Gastrocnemius medialis (tissue), 4 donors: Measurements from ENCODE around the gene IL1RL1.

Source experiments
- CTCF ChIP-seq, 5 experiments: fragments of 450-650 bp in 3 of 5; fragments of 200-600 bp in 2 of 5; sonication (generic) in 2 of 5; IDR thresholded peaks in 4 of 5; conservative IDR thresholded peaks in 1 of 5; 1 replicate in 4 of 5; 2 replicates in 1 of 5; pipeline ENCODE4 v1.5.1; 2016 to 2019; ENCODE audit warnings: antibody characterized with exemption in 5 of 5, mild to moderate bottlenecking in 3 of 5, moderate library complexity in 3 of 5
- POLR2A ChIP-seq, 2 donors: fragments of 450-650 bp; IDR thresholded peaks; one replicate each; pipeline ENCODE4 v1.6.1; 2017; ENCODE audit warnings: antibody characterized with exemption in 2 of 2, mild to moderate bottlenecking in 2 of 2, moderate library complexity in 2 of 2

DNA sequence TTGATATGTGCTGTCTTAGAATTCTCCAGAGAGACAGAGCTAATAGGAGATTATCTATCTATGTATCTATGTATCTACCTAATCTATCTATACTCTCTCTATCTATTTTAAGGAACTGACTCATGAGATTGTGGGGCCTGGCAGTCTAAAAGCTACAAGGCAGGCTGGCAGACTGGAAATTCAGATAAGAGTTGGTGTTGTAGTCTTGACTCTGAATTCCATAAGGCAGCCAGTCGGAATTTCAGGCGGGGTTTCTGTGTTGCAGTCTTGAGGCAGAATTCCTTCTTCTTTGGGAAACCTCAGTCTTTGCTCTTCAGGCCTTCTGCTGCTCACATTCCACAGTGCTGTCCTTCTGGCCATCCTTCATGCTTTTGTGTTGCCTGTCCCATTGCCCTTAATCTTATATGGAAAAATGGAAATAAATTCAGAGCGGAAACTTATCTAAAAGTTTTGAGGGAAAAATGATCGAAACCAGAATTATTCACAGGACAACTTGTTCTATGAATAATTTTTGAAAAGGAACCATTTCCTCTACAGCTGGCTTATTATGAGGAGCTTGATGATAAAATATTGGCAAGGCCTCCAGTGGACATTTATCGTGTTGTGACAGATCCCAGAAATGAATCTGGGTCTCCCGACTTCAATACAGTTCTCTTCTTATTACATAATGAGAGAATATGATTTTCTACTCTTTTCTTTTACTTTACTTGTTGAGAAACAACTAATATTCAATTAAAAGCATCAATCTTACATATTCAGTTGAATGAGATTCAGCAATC is 10.8 kb downstream of the IL1RL1 start:
- TF ChIP-seq POLR2A (IDR thresholded peaks at IDR 0.05) (no peak), CTCF (IDR thresholded peaks at IDR 0.05 in 4 of 5, conservative IDR thresholded peaks at IDR 0.05 in 1 of 5) (no peak)
